GOT3 (cell line): ENCODE results near the gene WDR37.

ENCODE experiments used
- DNase-seq: peaks from one replicate; lab custom pipeline; 2025; ENCODE audit warnings: mixed read lengths; lab: John Stamatoyannopoulos, UW

WDR37 gene

GRCh38 chr10:1127629-1128028, 71.4 kb downstream of the WDR37 start:
- no peak for DNase-seq

GRCh38 chr10:1128115-1128514, 71.9 kb downstream of the WDR37 start:
- no peak for DNase-seq

- DNase-seq: no peak
Observed at GRCh38 chr10:1128649-1129048, 72.5 kb downstream of the WDR37 start.

GRCh38 chr10:1130226-1130625, 74.0 kb downstream of the WDR37 start:
- no peak for DNase-seq

GRCh38 chr10:1130995-1131790, 75.0 kb downstream of the WDR37 start:
- DNase-seq: no peak

GRCh38 chr10:1132584-1132983, 76.4 kb downstream of the WDR37 start:
- DNase-seq: no peak

GRCh38 chr10:1133495-1134045, 77.4 kb downstream of the WDR37 start:
- DNase-seq: no peak

- no peak for DNase-seq
Observed at GRCh38 chr10:1134156-1134555, 78.0 kb downstream of the WDR37 start.

GRCh38 chr10:1136268-1136667, 80.1 kb downstream of the WDR37 start:
- DNase-seq: no peak

- no peak for DNase-seq
Observed at GRCh38 chr10:1137499-1138163, 81.4 kb downstream of the WDR37 start.

GRCh38 chr10:1138529-1138928, 82.3 kb downstream of the WDR37 start:
- no peak for DNase-seq

- DNase-seq: no peak
Observed at GRCh38 chr10:1141261-1141660, 85.1 kb downstream of the WDR37 start.

- no peak for DNase-seq
Observed at GRCh38 chr10:1141701-1142100, 85.5 kb downstream of the WDR37 start.

- DNase-seq: no peak
Observed at GRCh38 chr10:1142596-1142995, 86.4 kb downstream of the WDR37 start.

GRCh38 chr10:1147810-1148209, 91.6 kb downstream of the WDR37 start:
- DNase-seq: no peak

GRCh38 chr10:1148855-1149605, 92.8 kb downstream of the WDR37 start:
- no peak for DNase-seq

GRCh38 chr10:1149793-1150637, 93.8 kb downstream of the WDR37 start:
- DNase-seq: no peak

- no peak for DNase-seq
Observed at GRCh38 chr10:1150638-1150955, 94.4 kb downstream of the WDR37 start.

GRCh38 chr10:1151076-1152033, 95.2 kb downstream of the WDR37 start:
- DNase-seq: no peak

GRCh38 chr10:1152386-1153250, 96.4 kb downstream of the WDR37 start:
- no peak for DNase-seq
